K562 (cell line): ENCODE measurements around the gene POLD1. TPM values are rescaled to one million over a fixed set of nuclear protein-coding genes. Genes with fewer than 3 reads are reported as not detected.
A peak's percentile ranks its signal among the peaks of the same experiment; 100 is the strongest.

Source experiments
- ARNT ChIP-seq, 2 experiments: fragments of 450-650 bp; IDR thresholded peaks; 2 replicates each; pipeline ENCODE4 v1.6.1; 2016; ENCODE audit warnings: mild to moderate bottlenecking in 1 of 2
- CHAMP1 ChIP-seq: fragments of 450-650 bp; IDR thresholded peaks from 2 replicates; pipeline ENCODE4 v1.6.1; 2016; ENCODE audit warnings: mild to moderate bottlenecking
- ELF1 ChIP-seq: fragments of 200-800 bp; sonication (Bioruptor generic); IDR thresholded peaks from 2 replicates; pipeline ENCODE4 v1.6.1; 2016; ENCODE audit warnings: missing genetic modification characterization, missing compliant biosample characterization
- ETS1 ChIP-seq: conservative IDR thresholded peaks from 2 replicates; pipeline ENCODE4 v1.6.1; 2011; ENCODE audit warnings: low read depth, mild to moderate bottlenecking, low read length; ENCODE audit not compliant: control insufficient read depth
- FOXP4 ChIP-seq: sonication (generic); formaldehyde crosslinking; IDR thresholded peaks from 2 replicates; pipeline ENCODE4 v1.8.0; 2022; ENCODE audit warnings: mild to moderate bottlenecking, missing genetic modification reagents, borderline replicate concordance
- HMG20B ChIP-seq: fragments of 250-450 bp; sonication (Bioruptor Pico); IDR thresholded peaks from 2 replicates; pipeline ENCODE4 v1.5.0; 2021; ENCODE audit warnings: mild to moderate bottlenecking
- KAT7 ChIP-seq: sonication (generic); formaldehyde crosslinking; IDR thresholded peaks from 2 replicates; pipeline ENCODE4 v1.8.0; 2022; ENCODE audit warnings: missing genetic modification reagents, mild to moderate bottlenecking, borderline replicate concordance
- MYC ChIP-seq, 2 experiments: fragments of 250-450 bp in 1 of 2; sonication (Bioruptor Pico) in 1 of 2; IDR thresholded peaks; 2 replicates each; pipeline versions ENCODE4 v1.5.1 to v1.6.1; 2012 to 2021; ENCODE audit warnings: low read depth in 2 of 2, borderline replicate concordance in 1 of 2, improper control_type of control experiment in 1 of 2, low read length in 1 of 2, mild to moderate bottlenecking in 1 of 2, moderate library complexity in 1 of 2
- PHB ChIP-seq: fragments of 250-450 bp; sonication (Bioruptor Pico); IDR thresholded peaks from 2 replicates; pipeline ENCODE4 v1.5.0; 2021
- RBM15 ChIP-seq: fragments of 200-400 bp; formaldehyde crosslinking; IDR thresholded peaks from 2 replicates; pipeline ENCODE4 v1.6.1; 2018; ENCODE audit warnings: mild to moderate bottlenecking, low read length, moderate library complexity; ENCODE audit not compliant: insufficient read depth
- SAP30 ChIP-seq: fragments of 200-600 bp; sonication (generic); IDR thresholded peaks from 2 replicates; pipeline ENCODE4 v1.6.1; 2012; ENCODE audit warnings: borderline replicate concordance, low read depth, mild to moderate bottlenecking, moderate library complexity, low read length, control low read depth, inconsistent platforms; ENCODE audit not compliant: insufficient read depth, poor library complexity, severe bottlenecking
- SMAD2 ChIP-seq: fragments of 150-350 bp; IDR thresholded peaks from 2 replicates; pipeline ENCODE4 v1.6.1; 2014; ENCODE audit warnings: low read depth, mild to moderate bottlenecking, low read length
- SMAD3 ChIP-seq: fragments of 450-650 bp; formaldehyde crosslinking; conservative IDR thresholded peaks from 2 replicates; pipeline ENCODE4 v1.4.0; 2020; ENCODE audit warnings: mild to moderate bottlenecking
- SP1 ChIP-seq: sonication (generic); formaldehyde crosslinking; IDR thresholded peaks from 2 replicates; pipeline ENCODE4 v1.8.1; 2022; ENCODE audit warnings: mild to moderate bottlenecking, missing genetic modification reagents
- TOE1 ChIP-seq, 2 experiments: fragments of 450-650 bp in 1 of 2; sonication (generic) in 1 of 2; formaldehyde crosslinking in 1 of 2; IDR thresholded peaks; 2 replicates each; pipeline versions ENCODE4 v1.7.1 to v1.8.0; 2016 to 2022; ENCODE audit warnings: borderline replicate concordance in 2 of 2, mild to moderate bottlenecking in 2 of 2, antibody characterized with exemption in 1 of 2, inconsistent platforms in 1 of 2, low read depth in 1 of 2, missing genetic modification reagents in 1 of 2, moderate library complexity in 1 of 2
- TSC22D4 ChIP-seq: fragments of 450-650 bp; IDR thresholded peaks from 2 replicates; pipeline ENCODE4 v1.6.1; 2016; ENCODE audit warnings: missing genetic modification characterization, missing biosample characterization, control low read depth
- ZBTB1 ChIP-seq: sonication (generic); formaldehyde crosslinking; IDR thresholded peaks from 2 replicates; pipeline ENCODE4 v1.8.1; 2023; ENCODE audit warnings: missing genetic modification reagents, low read depth, mild to moderate bottlenecking, borderline replicate concordance
- ZEB2 ChIP-seq: fragments of 450-650 bp; IDR thresholded peaks from 2 replicates; pipeline ENCODE4 v1.6.1; 2016
- ZNF551 ChIP-seq: fragments of 250-450 bp; sonication (Bioruptor Pico); IDR thresholded peaks from 2 replicates; pipeline ENCODE4 v1.5.0; 2021; ENCODE audit warnings: mild to moderate bottlenecking, moderate library complexity
- polyA plus RNA-seq, 8 experiments: library from polyadenylated mRNA; depleted of rRNA in 4 of 8; stranded (reverse) in 5 of 8; unstranded in 3 of 8; fragments of >200 nt; fragmentation: Nextera tagmentation in 2 of 8; fragmentation: Illumina TruSeq in 1 of 8; extraction: Ambion mirVana in 2 of 8; extraction: Trizol in 1 of 8; gene quantifications; 2 replicates each; pipeline versions ENCODE4 v1.2.1 to v1.2.3, GENCODE V29; 2011 to 2014; ENCODE audit warnings: inconsistent platforms in 1 of 8, missing spikeins in 1 of 8
- total RNA-seq, 7 experiments: library from RNA; depleted of rRNA in 6 of 7; stranded (reverse); fragments of >200 nt in 6 of 7; fragmentation: Illumina TruSeq in 2 of 7; extraction: Trizol in 2 of 7; gene quantifications; 2 replicates each; pipeline versions ENCODE4 v1.2.1 to v1.2.3, GENCODE V29; 2011 to 2021; ENCODE audit warnings: low replicate concordance in 1 of 7

POLD1 gene
- total and polyA plus RNA-seq, 9 of the 15 experiments (the other 6 are each of a cell fraction or from before 2014, with no cell fraction given), result 1.3 to 312 (median 47.8) TPM

GRCh38 chr19:50368649-50369570 is 15.2 kb upstream of the POLD1 start (continued):
- no peak for TF ChIP-seq RBM15
- no peak for TF ChIP-seq PHB
- no peak for TF ChIP-seq CHAMP1
- no peak for TF ChIP-seq ZBTB1 (CRISPR knock-in tag)
- peak; percentile 57; the same call in 1 of the 2 replicates for TF ChIP-seq MYC (IDR thresholded peaks at IDR 0.05; ENCODE audit: low read depth, low read length)
- TF ChIP-seq MYC (CRISPR knock-in tag; IDR thresholded peaks at IDR 0.05; ENCODE audit: borderline replicate concordance, low read depth), result 0 out of 2 replicates have a peak, but pooled peaks have one; percentile 19
- TF ChIP-seq ZNF551 (CRISPR knock-in tag), result no peak
- peak; percentile 98 for TF ChIP-seq TOE1 (IDR thresholded peaks at IDR 0.05; ENCODE audit: borderline replicate concordance)
- no peak for TF ChIP-seq TOE1 (CRISPR knock-in tag; IDR thresholded peaks at IDR 0.05; ENCODE audit: borderline replicate concordance, low read depth)
- TF ChIP-seq SAP30, result peak; percentile 58
- no peak for TF ChIP-seq TSC22D4 (tag)
- 0 out of 2 replicates have a peak, but pooled peaks have one; percentile 65 for TF ChIP-seq ETS1
- no peak for TF ChIP-seq HMG20B (CRISPR knock-in tag)
- no peak for TF ChIP-seq ARNT (IDR thresholded peaks at IDR 0.05)
- TF ChIP-seq SP1 (CRISPR knock-in tag), result peak; percentile 72
- no peak for TF ChIP-seq SMAD2
- TF ChIP-seq ZEB2, result no peak
- TF ChIP-seq KAT7 (CRISPR knock-in tag), result no peak; the same call in 1 of the 2 replicates
- no peak for TF ChIP-seq SMAD3 (CRISPR knock-in tag)
- TF ChIP-seq ELF1 (tag), result peak; percentile 83
- TF ChIP-seq FOXP4 (CRISPR knock-in tag), result no peak
